HepG2 (cell line): ENCODE measurements around the gene VPS11. TPM values are rescaled to one million over a fixed set of nuclear protein-coding genes. Genes with fewer than 3 reads are reported as not detected.

Experiments used
- BRCA1 ChIP-seq: sonication (generic); formaldehyde crosslinking; IDR thresholded peaks from 2 replicates; pipeline ENCODE4 v1.4.0; 2020; ENCODE audit warnings: missing genetic modification reagents
- CC2D1A ChIP-seq: sonication (generic); formaldehyde crosslinking; IDR thresholded peaks from 2 replicates; pipeline ENCODE4 v1.8.1; 2023; ENCODE audit warnings: mild to moderate bottlenecking, missing genetic modification reagents
- CEBPG ChIP-seq: IDR thresholded peaks from 2 replicates; pipeline ENCODE4 v1.6.1; 2016
- HES4 ChIP-seq: sonication (generic); formaldehyde crosslinking; IDR thresholded peaks from 2 replicates; pipeline ENCODE4 v1.9.0; 2021; ENCODE audit warnings: mild to moderate bottlenecking, missing genetic modification reagents, borderline replicate concordance
- HMG20B ChIP-seq: conservative IDR thresholded peaks from 2 replicates; pipeline ENCODE4 v1.6.1; 2016; ENCODE audit warnings: missing genetic modification reagents, missing compliant biosample characterization
- KLF6 ChIP-seq: IDR thresholded peaks from 2 replicates; pipeline ENCODE4 v1.8.0; 2016; ENCODE audit warnings: missing biosample characterization, missing genetic modification reagents
- MYPOP ChIP-seq: sonication (generic); formaldehyde crosslinking; IDR thresholded peaks from 2 replicates; pipeline ENCODE4 v1.8.1; 2023; ENCODE audit warnings: mild to moderate bottlenecking, moderate library complexity, missing genetic modification reagents
- NCOR1 ChIP-seq: fragments of 200-600 bp; sonication (generic); IDR thresholded peaks from 2 replicates; pipeline ENCODE4 v1.7.0; 2017; ENCODE audit warnings: antibody characterized with exemption, low read length, borderline replicate concordance
- NR1H2 ChIP-seq: sonication (generic); formaldehyde crosslinking; IDR thresholded peaks from 2 replicates; pipeline ENCODE4 v1.8.1; 2022; ENCODE audit warnings: low read depth, missing genetic modification reagents, borderline replicate concordance
- PHF20 ChIP-seq: sonication (generic); formaldehyde crosslinking; IDR thresholded peaks from 2 replicates; pipeline ENCODE4 v1.5.0; 2020; ENCODE audit warnings: mild to moderate bottlenecking, missing genetic modification reagents
- REL ChIP-seq: sonication (generic); formaldehyde crosslinking; conservative IDR thresholded peaks from 2 replicates; pipeline ENCODE4 v1.8.0; 2022; ENCODE audit warnings: mild to moderate bottlenecking, missing genetic modification reagents, moderate library complexity
- RFXAP ChIP-seq: sonication (generic); formaldehyde crosslinking; IDR thresholded peaks from 2 replicates; pipeline ENCODE4 v1.4.0; 2020; ENCODE audit warnings: missing genetic modification reagents, borderline replicate concordance
- STAT6 ChIP-seq: sonication (generic); formaldehyde crosslinking; IDR thresholded peaks from 2 replicates; pipeline ENCODE4 v1.4.0; 2020; ENCODE audit warnings: missing genetic modification reagents, mild to moderate bottlenecking, borderline replicate concordance
- THAP11 ChIP-seq: IDR thresholded peaks from 2 replicates; pipeline ENCODE4 v1.6.1; 2016; ENCODE audit warnings: missing biosample characterization, missing genetic modification reagents
- THYN1 ChIP-seq: sonication (generic); formaldehyde crosslinking; IDR thresholded peaks from 2 replicates; pipeline ENCODE4 v1.8.1; 2023; ENCODE audit warnings: low read depth, mild to moderate bottlenecking, moderate library complexity, missing genetic modification reagents, borderline replicate concordance
- U2AF2 ChIP-seq: fragments of 200-400 bp; formaldehyde crosslinking; IDR thresholded peaks from 2 replicates; pipeline ENCODE4 v1.6.1; 2017; ENCODE audit warnings: low read depth, mild to moderate bottlenecking, low read length
- YY1 ChIP-seq: IDR thresholded peaks from 2 replicates; pipeline ENCODE4 v1.6.1; 2011; ENCODE audit warnings: low read length, low read depth, moderate library complexity, mild to moderate bottlenecking; ENCODE audit not compliant: insufficient read depth, insufficient replicate concordance
- ZKSCAN1 ChIP-seq: fragments of 150-350 bp; IDR thresholded peaks from 2 replicates; pipeline ENCODE4 v1.6.1; 2014; ENCODE audit warnings: low read length
- ZNF30 ChIP-seq: sonication (generic); formaldehyde crosslinking; IDR thresholded peaks from 2 replicates; pipeline ENCODE4 v1.5.0; 2020; ENCODE audit warnings: mild to moderate bottlenecking, missing genetic modification reagents
- ZNF317 ChIP-seq: sonication (generic); formaldehyde crosslinking; IDR thresholded peaks from 2 replicates; pipeline ENCODE4 v1.5.0; 2020; ENCODE audit warnings: mild to moderate bottlenecking, missing genetic modification reagents
- ZNF33A ChIP-seq: sonication (generic); formaldehyde crosslinking; IDR thresholded peaks from 2 replicates; pipeline ENCODE4 v1.5.1; 2020; ENCODE audit warnings: missing genetic modification reagents, mild to moderate bottlenecking, moderate library complexity, borderline replicate concordance
- ZNF496 ChIP-seq: sonication (generic); formaldehyde crosslinking; IDR thresholded peaks from 2 replicates; pipeline ENCODE4 v1.8.1; 2023; ENCODE audit warnings: mild to moderate bottlenecking, moderate library complexity, missing genetic modification reagents; ENCODE audit not compliant: insufficient replicate concordance
- ZNF574 ChIP-seq: sonication (generic); formaldehyde crosslinking; IDR thresholded peaks from 2 replicates; pipeline ENCODE4 v1.4.0; 2020; ENCODE audit warnings: missing genetic modification reagents
- ZNF576 ChIP-seq: sonication (generic); formaldehyde crosslinking; IDR thresholded peaks from 2 replicates; pipeline ENCODE4 v1.4.0; 2020; ENCODE audit warnings: mild to moderate bottlenecking, missing genetic modification reagents
- polyA plus RNA-seq, 8 experiments: library from polyadenylated mRNA; depleted of rRNA in 3 of 8; stranded (reverse) in 7 of 8; unstranded in 1 of 8; fragments of >200 nt; fragmentation: Illumina TruSeq in 4 of 8; extraction: Trizol in 4 of 8; gene quantifications; 2 replicates each; pipeline versions ENCODE4 v1.2.1 to v1.2.3, GENCODE V29; 2011 to 2016; ENCODE audit warnings: low read depth in 4 of 8, missing spikeins in 1 of 8, mixed read lengths in 1 of 8; ENCODE audit not compliant: insufficient read depth in 1 of 8
- total RNA-seq, 5 experiments: library from RNA; depleted of rRNA; stranded (reverse); fragments of >200 nt; fragmentation: Illumina TruSeq; extraction: Trizol; gene quantifications; 2 replicates each; pipeline ENCODE4 v1.2.3, GENCODE V29; 2016; ENCODE audit warnings: low read depth in 1 of 5

VPS11 gene
- total and polyA plus RNA-seq, 2 of the 13 experiments (the other 11 are each of a cell fraction or from before 2014, with no cell fraction given) = 13.7 to 21.6 TPM

- TF ChIP-seq ZNF30 (CRISPR knock-in tag) = no peak
- no peak for TF ChIP-seq CC2D1A (CRISPR knock-in tag)
- no peak for TF ChIP-seq THYN1
- no peak for TF ChIP-seq BRCA1 (CRISPR knock-in tag)
- 0 out of 2 replicates have a peak, but pooled peaks have one; percentile 13 for TF ChIP-seq CEBPG (CRISPR knock-in tag)
- TF ChIP-seq HES4 (CRISPR knock-in tag) = no peak
- peak; percentile 30; the same call in 1 of the 2 replicates for TF ChIP-seq HMG20B (CRISPR knock-in tag)
- TF ChIP-seq REL = no peak
- peak; percentile 61 for TF ChIP-seq YY1
- TF ChIP-seq STAT6 (CRISPR knock-in tag) = peak; percentile 48; the same call in 1 of the 2 replicates
- peak; percentile 70; the same call in 1 of the 2 replicates for TF ChIP-seq RFXAP (CRISPR knock-in tag)
- peak; percentile 74 for TF ChIP-seq THAP11 (CRISPR knock-in tag)
- peak; percentile 48; the same call in 1 of the 2 replicates for TF ChIP-seq MYPOP (CRISPR knock-in tag)
- TF ChIP-seq KLF6 = no peak
- TF ChIP-seq ZNF317 (CRISPR knock-in tag) = peak; percentile 43; the same call in 1 of the 2 replicates
- peak; percentile 77 for TF ChIP-seq PHF20 (CRISPR knock-in tag)
- TF ChIP-seq ZNF574 (CRISPR knock-in tag) = peak; percentile 26; the same call in 1 of the 2 replicates
- no peak; the same call in 1 of the 2 replicates for TF ChIP-seq NCOR1
- TF ChIP-seq ZKSCAN1 = no peak
- no peak for TF ChIP-seq U2AF2
- no peak for TF ChIP-seq ZNF576
- TF ChIP-seq ZNF496 (CRISPR knock-in tag) = no peak
- no peak for TF ChIP-seq NR1H2 (CRISPR knock-in tag)
- no peak for TF ChIP-seq ZNF33A (CRISPR knock-in tag)
These were observed 10.4 kb upstream of the VPS11 start, which contains the start of gene HYOU1 (continued) for GRCh38 chr11:119057000-119057769.
